Fibroblast of villous mesenchyme (primary cell): Measurements from ENCODE around the gene HOMER2. TPM values are rescaled to one million over a fixed set of nuclear protein-coding genes. Genes with fewer than 3 reads are reported as not detected.
A peak's percentile ranks its signal among the peaks of the same experiment; 100 is the strongest.

ENCODE experiments used
- DNase-seq: peaks from one replicate; pipeline ENCODE4 v3.0.0-alpha.2; 2010; ENCODE audit warnings: low read depth
- H3K4me3 ChIP-seq: 2 replicates; pipeline ENCODE4 v1.5.1; 2011; ENCODE audit warnings: low read depth, mild to moderate bottlenecking, low read length
- CTCF ChIP-seq: IDR thresholded peaks from 2 replicates; pipeline ENCODE4 v1.5.1; 2012; ENCODE audit warnings: low read depth, mild to moderate bottlenecking, low read length; ENCODE audit not compliant: insufficient read depth
- total RNA-seq: library from RNA; depleted of rRNA; stranded (reverse); fragments of >200 nt; gene quantifications from 2 replicates; pipeline ENCODE4 v1.2.3, GENCODE V29; 2012

The HOMER2 gene
- total RNA-seq, 1 donor: 1.3 TPM

- TF ChIP-seq CTCF: no peak
- no peak within 1 kb of the TSS for H3K4me3 ChIP-seq
- DNase-seq: no peak
Observed at GRCh38 chr15:82805994-82806406, 146.5 kb downstream of the HOMER2 start, which contains the start of gene FSD2. FSD2 (minus strand) TSS chr15:82806069; CDS start chr15:82787390, 18,679 bp downstream.

- peak; percentile 20 for DNase-seq
- no peak for TF ChIP-seq CTCF
- H3K4me3 ChIP-seq: no peak overlapping the region
Observed at GRCh38 chr15:82804575-82804949, 148.0 kb downstream of the HOMER2 start.

- H3K4me3 ChIP-seq: no peak overlapping the region
- no peak for TF ChIP-seq CTCF
- DNase-seq: peak; percentile 28
Observed at GRCh38 chr15:82803793-82804574, 148.5 kb downstream of the HOMER2 start.

GRCh38 chr15:82802497-82802896 lies 150.0 kb downstream of the HOMER2 start:
- H3K4me3 ChIP-seq: no peak overlapping the region
- no peak for TF ChIP-seq CTCF
- DNase-seq: no peak

GRCh38 chr15:82799183-82799841 lies 153.2 kb downstream of the HOMER2 start:
- H3K4me3 ChIP-seq: no peak overlapping the region
- no peak for TF ChIP-seq CTCF
- DNase-seq: no peak

Other genes starting within 250 kb of the HOMER2 start
- gene AP3B2, start 242.8 kb downstream of the HOMER2 start, total RNA-seq: 0.43 and 0.64 TPM in 2 replicates
- not detected in 2 replicates for gene FSD2, start 146.7 kb downstream of the HOMER2 start, total RNA-seq
- gene WHAMM, start 143.1 kb downstream of the HOMER2 start, total RNA-seq: 5.8 and 7.8 TPM in 2 replicates
- gene RAMAC, start 33.5 kb upstream of the HOMER2 start, total RNA-seq: 26.1 and 35.0 TPM in 2 replicates
- 8.7 and 9.1 TPM in 2 replicates for gene C15orf40, start 58.9 kb upstream of the HOMER2 start, total RNA-seq
- 83.1 and 101 TPM in 2 replicates for gene BTBD1, start 114.5 kb upstream of the HOMER2 start, total RNA-seq
- gene TM6SF1, start 154.9 kb upstream of the HOMER2 start, total RNA-seq: 1.7 and 2.6 TPM in 2 replicates